ENCODE results near the gene RAVER1.

GRCh38 chr19:10332158-10332964 is 968 bp downstream of the RAVER1 start:
- TF ChIP-seq, protein P1, sequence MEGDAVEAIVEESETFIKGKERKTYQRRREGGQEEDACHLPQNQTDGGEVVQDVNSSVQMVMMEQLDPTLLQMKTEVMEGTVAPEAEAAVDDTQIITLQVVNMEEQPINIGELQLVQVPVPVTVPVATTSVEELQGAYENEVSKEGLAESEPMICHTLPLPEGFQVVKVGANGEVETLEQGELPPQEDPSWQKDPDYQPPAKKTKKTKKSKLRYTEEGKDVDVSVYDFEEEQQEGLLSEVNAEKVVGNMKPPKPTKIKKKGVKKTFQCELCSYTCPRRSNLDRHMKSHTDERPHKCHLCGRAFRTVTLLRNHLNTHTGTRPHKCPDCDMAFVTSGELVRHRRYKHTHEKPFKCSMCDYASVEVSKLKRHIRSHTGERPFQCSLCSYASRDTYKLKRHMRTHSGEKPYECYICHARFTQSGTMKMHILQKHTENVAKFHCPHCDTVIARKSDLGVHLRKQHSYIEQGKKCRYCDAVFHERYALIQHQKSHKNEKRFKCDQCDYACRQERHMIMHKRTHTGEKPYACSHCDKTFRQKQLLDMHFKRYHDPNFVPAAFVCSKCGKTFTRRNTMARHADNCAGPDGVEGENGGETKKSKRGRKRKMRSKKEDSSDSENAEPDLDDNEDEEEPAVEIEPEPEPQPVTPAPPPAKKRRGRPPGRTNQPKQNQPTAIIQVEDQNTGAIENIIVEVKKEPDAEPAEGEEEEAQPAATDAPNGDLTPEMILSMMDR (conservative IDR thresholded peaks at IDR 0.05), result no peak
- no peak for TF ChIP-seq ZFX (IDR thresholded peaks at IDR 0.05)
